Chondrocyte (in vitro differentiated cells): ENCODE measurements around the gene HSPA2. TPM values are rescaled to one million over a fixed set of nuclear protein-coding genes. Genes with fewer than 3 reads are reported as not detected.
A peak's percentile ranks its signal among the peaks of the same experiment; 100 is the strongest.
"Not testable (repeated sequence)": the region's sequence is repeated elsewhere in the genome, so short reads cannot be mapped to it uniquely, and the experiment has no call there.

Source experiments
- DNase-seq: peaks from one replicate; pipeline ENCODE4 v3.0.0; 2021; ENCODE audit warnings: mixed read lengths, low spot score
- H3K27ac Mint-ChIP-seq: one replicate; pipeline ENCODE4 v1.8.0; 2021; ENCODE audit warnings: mild to moderate bottlenecking, moderate library complexity, mixed read lengths; ENCODE audit not compliant: unreplicated experiment
- H3K27me3 Mint-ChIP-seq: 2 replicates; pipeline ENCODE4 v1.8.0; 2021; ENCODE audit warnings: low read depth, mixed read lengths
- H3K36me3 Mint-ChIP-seq: 2 replicates; pipeline ENCODE4 v1.8.0; 2021; ENCODE audit warnings: low read depth, mixed read lengths
- H3K4me1 Mint-ChIP-seq: 2 replicates; pipeline ENCODE4 v1.8.0; 2021; ENCODE audit warnings: low read depth, mild to moderate bottlenecking, mixed read lengths
- H3K4me3 Mint-ChIP-seq: one replicate; pipeline ENCODE4 v1.8.0; 2021; ENCODE audit warnings: mild to moderate bottlenecking, moderate library complexity, mixed read lengths; ENCODE audit not compliant: unreplicated experiment
- H3K9me3 Mint-ChIP-seq: 2 replicates; pipeline ENCODE4 v1.8.0; 2021; ENCODE audit warnings: low read depth, mixed read lengths
- total RNA-seq: library from RNA; stranded (reverse); gene quantifications from 3 replicates; pipeline ENCODE4 v1.2.1, GENCODE V29; 2021
- TF ChIP-seq, protein P1 (sequence below): fragments of 200-600 bp; sonication (generic); IDR thresholded peaks from 2 replicates; pipeline ENCODE4 v1.5.0; 2021; ENCODE audit warnings: antibody characterized with exemption, mild to moderate bottlenecking, moderate library complexity

Gene HSPA2
- total RNA-seq, 1 donor from 2014 or later: 1.7 TPM

GRCh38 chr14:64569138-64569631, 28.6 kb downstream of the HSPA2 start:
- TF ChIP-seq, protein P1, sequence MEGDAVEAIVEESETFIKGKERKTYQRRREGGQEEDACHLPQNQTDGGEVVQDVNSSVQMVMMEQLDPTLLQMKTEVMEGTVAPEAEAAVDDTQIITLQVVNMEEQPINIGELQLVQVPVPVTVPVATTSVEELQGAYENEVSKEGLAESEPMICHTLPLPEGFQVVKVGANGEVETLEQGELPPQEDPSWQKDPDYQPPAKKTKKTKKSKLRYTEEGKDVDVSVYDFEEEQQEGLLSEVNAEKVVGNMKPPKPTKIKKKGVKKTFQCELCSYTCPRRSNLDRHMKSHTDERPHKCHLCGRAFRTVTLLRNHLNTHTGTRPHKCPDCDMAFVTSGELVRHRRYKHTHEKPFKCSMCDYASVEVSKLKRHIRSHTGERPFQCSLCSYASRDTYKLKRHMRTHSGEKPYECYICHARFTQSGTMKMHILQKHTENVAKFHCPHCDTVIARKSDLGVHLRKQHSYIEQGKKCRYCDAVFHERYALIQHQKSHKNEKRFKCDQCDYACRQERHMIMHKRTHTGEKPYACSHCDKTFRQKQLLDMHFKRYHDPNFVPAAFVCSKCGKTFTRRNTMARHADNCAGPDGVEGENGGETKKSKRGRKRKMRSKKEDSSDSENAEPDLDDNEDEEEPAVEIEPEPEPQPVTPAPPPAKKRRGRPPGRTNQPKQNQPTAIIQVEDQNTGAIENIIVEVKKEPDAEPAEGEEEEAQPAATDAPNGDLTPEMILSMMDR: no peak
- no peaks in the 10 kb centered on the region for H3K27me3 Mint-ChIP-seq
- peaks cover 46% of the 10 kb centered on the region for H3K4me1 Mint-ChIP-seq
- no peak for DNase-seq
- H3K36me3 Mint-ChIP-seq: no peaks in the 10 kb centered on the region
- H3K9me3 Mint-ChIP-seq: no peaks in the 10 kb centered on the region
- H3K4me3 Mint-ChIP-seq: no peak overlapping the region
- peak overlapping the region; percentile 43 for H3K27ac Mint-ChIP-seq

DNA sequence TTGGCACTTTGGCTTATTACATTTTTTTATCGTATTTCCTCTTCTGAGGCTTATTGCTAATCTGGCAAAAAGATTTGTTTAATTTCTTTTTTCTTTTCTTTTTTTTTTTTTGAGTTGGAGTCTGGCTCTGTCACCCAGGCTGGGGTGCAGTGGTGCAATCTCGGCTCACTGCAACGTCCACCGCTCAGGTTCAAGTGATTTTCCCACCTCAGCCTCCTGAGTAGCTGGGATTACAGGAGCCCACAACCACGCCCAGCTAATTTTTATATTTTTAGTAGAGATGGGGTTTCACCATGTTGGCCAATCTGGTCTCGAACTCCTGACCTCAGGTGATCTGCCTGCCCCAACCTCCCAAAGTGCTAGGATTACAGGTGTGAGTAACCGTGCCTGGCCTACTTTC, 29.1 kb downstream of the HSPA2 start:
- not testable (repeated sequence) for H3K9me3 Mint-ChIP-seq, H3K4me3 Mint-ChIP-seq, H3K27ac Mint-ChIP-seq, H3K27me3 Mint-ChIP-seq, DNase-seq, H3K36me3 Mint-ChIP-seq
- peaks cover 48% of the 10 kb centered on the region for H3K4me1 Mint-ChIP-seq

- DNase-seq: no peak
- TF ChIP-seq, protein P1: no peak
- Mint-ChIP-seq H3K9me3 (no peaks in the 10 kb centered on the region), H3K36me3 (no peaks in the 10 kb centered on the region), H3K4me1 (peaks cover 31% of the 10 kb centered on the region), H3K4me3 (no peak overlapping the region), H3K27me3 (no peaks in the 10 kb centered on the region), H3K27ac (no peak overlapping the region)
Observed at GRCh38 chr14:64572386-64573104, 32.0 kb downstream of the HSPA2 start.

DNA sequence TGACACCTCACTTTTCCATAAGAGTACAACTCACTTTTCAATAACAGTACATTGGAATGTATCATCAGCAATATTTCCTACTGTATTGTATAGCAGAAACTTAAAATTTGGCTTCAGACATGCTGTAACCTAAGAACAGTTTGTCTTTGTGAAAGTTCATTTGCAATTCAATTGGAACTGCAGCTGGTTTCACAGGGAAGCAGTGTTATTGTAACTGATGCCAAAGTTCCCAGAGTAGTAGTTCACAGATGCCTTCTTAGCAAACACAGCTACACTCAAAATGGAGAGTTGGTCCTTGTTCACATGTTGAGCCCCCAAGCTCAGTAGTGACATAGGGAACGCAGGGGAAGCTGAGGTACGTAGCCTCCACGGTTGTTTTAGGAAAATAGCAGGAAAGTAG, 32.6 kb downstream of the HSPA2 start:
- TF ChIP-seq, protein P1: no peak
- no peak for DNase-seq
- peaks cover 30% of the 10 kb centered on the region for H3K4me1 Mint-ChIP-seq
- H3K27me3 Mint-ChIP-seq: no peaks in the 10 kb centered on the region
- no peaks in the 10 kb centered on the region for H3K9me3 Mint-ChIP-seq
- no peak overlapping the region for H3K4me3 Mint-ChIP-seq
- no peak overlapping the region for H3K27ac Mint-ChIP-seq
- no peaks in the 10 kb centered on the region for H3K36me3 Mint-ChIP-seq

GRCh38 chr14:64574371-64575107, 34.0 kb downstream of the HSPA2 start:
- Mint-ChIP-seq H3K4me3 (no peak overlapping the region), H3K27ac (no peak overlapping the region), H3K36me3 (no peaks in the 10 kb centered on the region), H3K4me1 (peaks cover 17% of the 10 kb centered on the region), H3K9me3 (no peaks in the 10 kb centered on the region), H3K27me3 (no peaks in the 10 kb centered on the region)
- TF ChIP-seq, protein P1: no peak
- DNase-seq: no peak
